ENCODE measurements around the gene DOLPP1. TPM values are rescaled to one million over a fixed set of nuclear protein-coding genes. Genes with fewer than 3 reads are reported as not detected.

The DOLPP1 gene
- total RNA-seq, 4 donors from 2014 or later, result 15.7 to 52.4 (median 38.2) TPM

DNA sequence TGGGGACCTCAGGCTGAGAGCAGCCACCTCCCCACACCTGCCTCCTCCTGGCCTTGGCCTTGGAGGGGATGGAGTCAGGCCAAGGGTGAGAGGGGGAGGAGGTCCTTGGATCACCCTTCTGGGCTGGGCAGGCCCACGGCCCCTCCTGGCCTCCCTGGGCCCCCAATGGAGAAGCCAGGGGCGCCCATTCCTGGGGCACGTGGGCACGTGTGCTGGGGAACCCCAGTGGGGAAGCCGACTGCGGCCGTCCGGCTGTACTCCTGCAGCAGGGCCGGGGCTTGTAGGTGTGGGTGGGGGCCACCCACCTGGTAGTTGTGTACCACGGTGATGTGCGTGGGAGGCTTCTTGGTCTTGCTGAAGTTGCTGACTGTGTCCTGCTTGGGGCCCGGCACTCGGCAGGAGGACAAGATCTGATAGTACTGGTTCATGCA lies 21.2 kb downstream of the DOLPP1 start:
- H3K4me1 ChIP-seq, result peaks cover 0 to 7% (median 3%) of the 10 kb centered on the region in 4 donors
- in situ Hi-C loops (cut with MboI; ENCODE audit: low pct_ligation_motif_present in 1 of 4, low pct_unique_long_range_greater_than_20kb in 1 of 4, low sequenced_read_pairs in 3 of 4), result no loop called here
- intact Hi-C loops (cut with DNase I; ENCODE audit: low total_unique reads), result no loop called here
- no peak for DNase-seq
- no peak overlapping the region for H3K4me3 ChIP-seq
- TF ChIP-seq EP300 (IDR thresholded peaks at IDR 0.05; ENCODE audit: low read depth) (no peak), POLR2AphosphoS5 (IDR thresholded peaks at IDR 0.05) (no peak), POLR2A (IDR thresholded peaks at IDR 0.05) (no peak)
- TF ChIP-seq, protein P1, sequence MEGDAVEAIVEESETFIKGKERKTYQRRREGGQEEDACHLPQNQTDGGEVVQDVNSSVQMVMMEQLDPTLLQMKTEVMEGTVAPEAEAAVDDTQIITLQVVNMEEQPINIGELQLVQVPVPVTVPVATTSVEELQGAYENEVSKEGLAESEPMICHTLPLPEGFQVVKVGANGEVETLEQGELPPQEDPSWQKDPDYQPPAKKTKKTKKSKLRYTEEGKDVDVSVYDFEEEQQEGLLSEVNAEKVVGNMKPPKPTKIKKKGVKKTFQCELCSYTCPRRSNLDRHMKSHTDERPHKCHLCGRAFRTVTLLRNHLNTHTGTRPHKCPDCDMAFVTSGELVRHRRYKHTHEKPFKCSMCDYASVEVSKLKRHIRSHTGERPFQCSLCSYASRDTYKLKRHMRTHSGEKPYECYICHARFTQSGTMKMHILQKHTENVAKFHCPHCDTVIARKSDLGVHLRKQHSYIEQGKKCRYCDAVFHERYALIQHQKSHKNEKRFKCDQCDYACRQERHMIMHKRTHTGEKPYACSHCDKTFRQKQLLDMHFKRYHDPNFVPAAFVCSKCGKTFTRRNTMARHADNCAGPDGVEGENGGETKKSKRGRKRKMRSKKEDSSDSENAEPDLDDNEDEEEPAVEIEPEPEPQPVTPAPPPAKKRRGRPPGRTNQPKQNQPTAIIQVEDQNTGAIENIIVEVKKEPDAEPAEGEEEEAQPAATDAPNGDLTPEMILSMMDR (IDR thresholded peaks at IDR 0.05), result no peak
- 78% methylated on average over 13 of the region's 13 CpGs; no CpG with 5 or more reads in 1 of the 2 donors for WGBS, 2 donors (ENCODE audit: low coverage in 1 of 2)
- no peaks in the 10 kb centered on the region for H3K9me3 ChIP-seq
- H3K27ac ChIP-seq, result no peak overlapping the region
- no peaks in the 10 kb centered on the region for H3K27me3 ChIP-seq
- H3K36me3 ChIP-seq, result peaks cover 0 to 16% (median under 1%) of the 10 kb centered on the region in 4 donors

DNA sequence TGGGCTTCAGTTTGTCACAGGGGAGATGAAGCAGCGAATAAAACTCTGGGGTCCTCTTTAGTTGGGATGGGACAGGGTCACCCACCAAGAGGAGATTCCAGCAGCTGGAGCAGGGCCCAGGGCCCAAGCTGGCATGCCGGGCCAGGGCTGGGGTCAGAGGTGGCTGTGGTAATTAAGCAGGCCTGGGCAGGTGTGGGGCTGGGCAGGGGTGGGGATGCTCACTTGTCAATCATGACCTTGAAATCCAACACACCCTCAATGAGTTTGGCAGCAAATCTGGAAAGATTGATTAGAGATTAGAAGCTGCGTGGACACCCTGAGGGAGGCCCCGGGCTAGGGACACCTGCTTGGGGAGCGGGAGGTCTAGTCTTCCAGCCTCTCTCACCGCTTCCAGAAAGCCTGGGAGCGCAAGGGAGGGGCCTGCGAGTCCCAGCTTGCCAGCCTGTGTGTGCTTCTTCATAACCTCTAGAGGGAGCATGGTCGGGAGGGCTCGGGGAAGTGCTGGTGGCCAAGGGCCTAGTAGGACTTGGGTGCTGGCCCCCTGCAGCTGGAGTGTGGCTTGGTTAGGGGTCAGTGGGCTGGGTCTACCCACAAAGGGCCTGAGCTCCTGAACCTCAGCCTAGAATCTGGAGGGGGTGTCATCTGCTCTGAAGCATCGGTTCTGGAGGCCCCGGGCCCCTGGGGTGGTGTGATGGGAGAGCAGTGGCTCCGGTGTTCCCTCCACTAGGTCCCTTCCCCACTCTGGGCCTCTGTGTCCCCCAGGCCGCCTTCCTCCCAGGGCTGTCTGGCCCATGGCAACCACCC lies 22.1 kb downstream of the DOLPP1 start:
- Histone ChIP-seq H3K36me3 (peaks cover 0 to 12% (median 0%) of the 10 kb centered on the region in 4 donors), H3K27me3 (no peaks in the 10 kb centered on the region), H3K27ac (no peak overlapping the region), H3K4me3 (no peak overlapping the region), H3K4me1 (peaks cover 0 to 8% (median 3%) of the 10 kb centered on the region in 4 donors), H3K9me3 (no peaks in the 10 kb centered on the region)
- peak; percentile 52 for DNase-seq
- no peak for TF ChIP-seq POLR2A (IDR thresholded peaks at IDR 0.05)
- TF ChIP-seq, protein P1 (IDR thresholded peaks at IDR 0.05), result peak; percentile 35 to 64 (median 51)
- 33 to 50% methylated on average over 1 to 14 of the region's 14 CpGs for WGBS, 2 donors (ENCODE audit: low coverage in 1 of 2)
- in situ Hi-C loops (cut with MboI; ENCODE audit: low pct_ligation_motif_present in 1 of 4, low pct_unique_long_range_greater_than_20kb in 1 of 4, low sequenced_read_pairs in 3 of 4) (no loop called here), intact Hi-C loops (cut with DNase I; ENCODE audit: low total_unique reads) (no loop called here)

DNA sequence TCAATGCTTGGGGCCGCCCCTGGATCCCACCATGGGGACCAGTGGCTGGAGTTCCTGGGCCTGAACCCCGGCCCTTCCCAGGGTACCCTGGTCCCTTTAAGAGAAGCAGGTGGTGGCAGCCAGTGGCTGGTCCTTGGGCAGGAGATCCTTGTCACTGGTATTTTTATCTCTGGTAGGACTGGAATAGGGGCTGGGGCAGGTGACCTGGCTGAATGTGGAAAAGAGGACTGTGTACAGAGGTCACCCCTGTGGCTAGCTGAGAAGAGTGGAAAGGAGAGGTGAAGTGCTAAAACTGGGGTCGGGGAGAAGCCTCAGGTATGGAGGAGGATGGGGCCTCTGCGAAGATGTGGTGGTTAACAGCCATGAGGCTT lies 22.7 kb downstream of the DOLPP1 start:
- intact Hi-C loops (cut with DNase I; ENCODE audit: low total_unique reads) (no loop called here), in situ Hi-C loops (cut with MboI; ENCODE audit: low pct_ligation_motif_present in 1 of 4, low pct_unique_long_range_greater_than_20kb in 1 of 4, low sequenced_read_pairs in 3 of 4) (no loop called here)
- TF ChIP-seq POLR2A (IDR thresholded peaks at IDR 0.05) (no peak), EP300 (IDR thresholded peaks at IDR 0.05; ENCODE audit: low read depth) (no peak), POLR2AphosphoS5 (IDR thresholded peaks at IDR 0.05) (no peak)
- TF ChIP-seq, protein P1 (IDR thresholded peaks at IDR 0.05), result no peak
- Histone ChIP-seq H3K4me1 (peaks cover 3 to 14% (median 7%) of the 10 kb centered on the region in 4 donors), H3K4me3 (no peak overlapping the region), H3K27ac (no peak overlapping the region), H3K27me3 (no peaks in the 10 kb centered on the region), H3K36me3 (peaks cover 0 to 6% (median 0%) of the 10 kb centered on the region in 4 donors), H3K9me3 (no peaks in the 10 kb centered on the region)
- 87 to 100% methylated on average over 2 to 4 of the region's 4 CpGs for WGBS, 2 donors (ENCODE audit: low coverage in 1 of 2)
- no peak for DNase-seq

DNA sequence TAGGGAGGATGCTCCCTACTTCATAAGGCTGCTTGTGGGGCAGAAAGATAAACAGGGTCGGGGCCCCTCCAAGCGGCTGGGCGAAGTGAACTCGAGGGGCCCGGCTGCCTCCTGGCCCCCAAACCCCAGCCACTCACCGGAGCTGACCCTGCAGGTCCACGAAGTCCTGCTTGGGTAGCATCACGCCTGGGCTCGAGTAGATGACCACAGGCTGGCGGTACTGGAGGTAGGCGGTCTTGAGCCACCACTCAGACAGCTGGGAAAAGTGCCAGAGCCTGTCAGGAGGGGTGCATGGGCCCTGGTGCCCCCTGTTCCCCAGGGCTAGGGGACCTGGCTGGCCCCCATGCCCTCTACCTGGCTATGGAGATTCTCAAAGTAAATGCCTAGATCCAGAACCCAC lies 23.1 kb downstream of the DOLPP1 start:
- Histone ChIP-seq H3K4me3 (no peak overlapping the region), H3K27me3 (no peaks in the 10 kb centered on the region), H3K4me1 (peaks cover 8 to 19% (median 11%) of the 10 kb centered on the region in 4 donors), H3K27ac (no peak overlapping the region), H3K36me3 (peaks cover 0 to 6% (median 0%) of the 10 kb centered on the region in 4 donors), H3K9me3 (no peaks in the 10 kb centered on the region)
- WGBS, 2 donors (ENCODE audit: low coverage in 1 of 2), result 70 to 88% methylated on average over 2 to 11 of the region's 11 CpGs
- in situ Hi-C loops (cut with MboI; ENCODE audit: low pct_ligation_motif_present in 1 of 4, low pct_unique_long_range_greater_than_20kb in 1 of 4, low sequenced_read_pairs in 3 of 4) (no loop called here), intact Hi-C loops (cut with DNase I; ENCODE audit: low total_unique reads) (no loop called here)
- TF ChIP-seq, protein P1 (IDR thresholded peaks at IDR 0.05), result no peak
- TF ChIP-seq EP300 (IDR thresholded peaks at IDR 0.05; ENCODE audit: low read depth) (no peak), POLR2A (IDR thresholded peaks at IDR 0.05) (no peak), POLR2AphosphoS5 (IDR thresholded peaks at IDR 0.05) (no peak)
- DNase-seq, result no peak

Measured in transverse colon (tissue), 4 donors.